Ovary (tissue), 9 donors: ENCODE results near the gene KCNAB3. TPM values are rescaled to one million over a fixed set of nuclear protein-coding genes. Genes with fewer than 3 reads are reported as not detected.

ENCODE experiments used
- DNase-seq, 5 donors: peaks; one replicate each; pipeline ENCODE4 v3.0.0-alpha.2; 2019 to 2020
- H3K27ac ChIP-seq, 2 donors: fragments of 200-600 bp; one replicate each; pipeline versions ENCODE4 v1.5.1 to v1.8.0; 2019 to 2022
- H3K27me3 ChIP-seq: fragments of 200-600 bp; one replicate; pipeline ENCODE4 v1.8.0; 2022
- H3K36me3 ChIP-seq: fragments of 200-600 bp; sonication (generic); one replicate; pipeline ENCODE4 v1.5.1; 2019
- H3K4me1 ChIP-seq: one replicate; pipeline ENCODE4 v1.8.1; 2013; ENCODE audit warnings: mild to moderate bottlenecking, moderate library complexity; ENCODE audit not compliant: insufficient read depth
- H3K4me3 ChIP-seq: fragments of 200-600 bp; sonication (generic); one replicate; pipeline ENCODE4 v1.5.1; 2017
- H3K9me3 ChIP-seq, 2 donors: fragments of 200-600 bp in 1 of 2; sonication (generic) in 1 of 2; one replicate each; pipeline versions ENCODE4 v1.5.1 to v1.8.1; 2013 to 2019; ENCODE audit warnings: mild to moderate bottlenecking in 1 of 2, moderate library complexity in 1 of 2
- CTCF ChIP-seq, 3 donors: fragments of 450-650 bp in 2 of 3; fragments of 200-600 bp in 1 of 3; IDR thresholded peaks; one replicate each; pipeline versions ENCODE4 v1.5.1 to v1.8.0; 2016 to 2022; ENCODE audit warnings: antibody characterized with exemption in 3 of 3, mild to moderate bottlenecking in 1 of 3
- EP300 ChIP-seq: sonication (generic); formaldehyde crosslinking; IDR thresholded peaks from one replicate; pipeline ENCODE4 v1.6.1; 2017; ENCODE audit warnings: antibody characterized with exemption
- POLR2A ChIP-seq: fragments of 450-650 bp; IDR thresholded peaks from one replicate; pipeline ENCODE4 v1.6.1; 2017; ENCODE audit warnings: antibody characterized with exemption, mild to moderate bottlenecking, moderate library complexity
- WGBS, 3 donors: extraction: QIAGEN DNeasy Blood & Tissue Kit in 1 of 3; methylation state at CpG; one replicate each; pipeline versions ENCODE4 v1.1.5 to v1.1.7; 2013 to 2017; 5-methylcytosine and 5-hydroxymethylcytosine counted together
- intact Hi-C, 4 donors: fragments of 100-400 bp; cut with DNase I; formaldehyde crosslinking; loops; one replicate each; pipeline versions ENCODE4 v1.11.0 to v1.15.1; 2022 to 2023
- polyA plus RNA-seq, 2 donors: library from polyadenylated mRNA; stranded (reverse); fragments of 200-250 nt in 1 of 2; fragments of 350-450 nt in 1 of 2; fragmentation: Illumina TruSeq in 1 of 2; extraction: RNeasy Lipid Tissue Mini Kit (QIAGEN cat#74804) in 1 of 2; gene quantifications; one replicate each; pipeline ENCODE4 v1.2.3, GENCODE V29; 2013 to 2014
- total RNA-seq, 7 donors: library from RNA; depleted of rRNA in 2 of 7; stranded (reverse); fragments of >200 nt in 2 of 7; fragmentation: NEBNext Ultra II Directional in 3 of 7; extraction: Animal tissue kit (Norgen Biotek cat#: 25700) in 3 of 7; gene quantifications; one replicate each; pipeline versions ENCODE4 v1.1.0 to v1.2.4, GENCODE V29; 2016 to 2023
- donor health status: DM: no; HTN: no; CAD: no; lungs with moderate emphysema.
- donor health status: DM: no; HTN: no; CAD: no.
- donor health status: Bipolar disorder and iron deficiency.
- donor health status: DM: yes; HTN: yes; CAD: no.
- donor health status: DM: no; HTN: no; CAD: no.
- donor health status: DM: yes; HTN: yes; CAD: no.

KCNAB3 gene
- total and polyA plus RNA-seq, 9 donors, result 0.48 to 5.9 (median 2.2) TPM

DNA sequence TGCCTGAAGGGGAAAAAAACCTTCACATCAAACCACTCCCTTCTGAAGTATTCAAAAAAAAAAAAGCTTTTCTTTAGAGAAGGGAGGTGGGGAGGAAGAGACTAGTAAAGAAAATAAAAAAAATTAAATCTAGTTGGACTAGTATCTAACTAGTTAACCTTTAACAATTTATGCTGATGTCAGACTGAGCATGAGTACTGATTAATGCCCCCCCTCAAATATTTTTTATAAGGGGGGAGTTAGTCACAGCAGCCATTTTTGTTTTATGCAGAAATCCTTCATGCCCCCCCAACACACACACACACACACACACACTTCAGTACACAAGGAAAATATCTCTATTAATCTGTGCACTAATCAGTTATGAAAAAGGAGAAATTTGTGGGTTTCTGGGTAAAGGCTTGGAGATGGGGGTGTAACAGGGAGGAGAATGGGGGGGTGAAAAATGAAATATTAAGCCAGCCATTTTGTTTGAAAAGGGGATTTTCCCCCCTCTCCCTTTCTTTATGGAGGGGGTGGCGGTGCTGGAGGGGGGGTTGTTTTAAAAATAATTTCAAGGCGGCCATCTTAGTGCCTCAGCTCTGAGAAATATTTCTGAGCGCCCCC is 45.8 kb downstream of the KCNAB3 start:
- Histone ChIP-seq H3K27ac (peak overlapping the region in 1 of 2 donors; percentile 26), H3K4me3 (peak overlapping the region; percentile 75), H3K36me3 (no peaks in the 10 kb centered on the region), H3K27me3 (no peaks in the 10 kb centered on the region), H3K9me3 (no peaks in the 10 kb centered on the region), H3K4me1 (peaks cover 9% of the 10 kb centered on the region)
- no peak for TF ChIP-seq CTCF (IDR thresholded peaks at IDR 0.05)
- TF ChIP-seq EP300, result no peak
- no peak for TF ChIP-seq POLR2A
- intact Hi-C loops, result no loop called here
- DNase-seq, result peak in 1 of 5 donors; percentile 42
- 0 to 9% (median 3%) methylated on average over 3 of the region's 3 CpGs for WGBS, 3 donors

GRCh38 chr17:7882629-7883028 is 47.0 kb downstream of the KCNAB3 start:
- WGBS, 3 donors, result 66 to 90% (median 78%) methylated on average over 3 of the region's 3 CpGs

GRCh38 chr17:7882068-7882467 is 47.6 kb downstream of the KCNAB3 start:
- H3K27ac ChIP-seq, result no peak overlapping the region
- H3K9me3 ChIP-seq, result no peaks in the 10 kb centered on the region
- 72 to 75% (median 74%) methylated on average over 7 of the region's 7 CpGs for WGBS, 3 donors
- no peak overlapping the region for H3K4me3 ChIP-seq
- no peaks in the 10 kb centered on the region for H3K36me3 ChIP-seq
- H3K27me3 ChIP-seq, result no peaks in the 10 kb centered on the region
- intact Hi-C loops, result no loop called here
- DNase-seq, result no peak
- no peaks in the 10 kb centered on the region for H3K4me1 ChIP-seq
- no peak for TF ChIP-seq CTCF (IDR thresholded peaks at IDR 0.05)
- no peak for TF ChIP-seq POLR2A
- TF ChIP-seq EP300, result no peak

More at GRCh38 chr17:7882629-7883028, 47.0 kb downstream of the KCNAB3 start:
- Histone ChIP-seq H3K27ac (peak overlapping the region in 1 of 2 donors; percentile 26), H3K4me3 (no peak overlapping the region), H3K4me1 (no peaks in the 10 kb centered on the region), H3K9me3 (no peaks in the 10 kb centered on the region), H3K36me3 (no peaks in the 10 kb centered on the region), H3K27me3 (no peaks in the 10 kb centered on the region)
- intact Hi-C loops, result no loop called here
- DNase-seq, result no peak
- TF ChIP-seq POLR2A, result no peak
- no peak for TF ChIP-seq EP300
- TF ChIP-seq CTCF (IDR thresholded peaks at IDR 0.05), result no peak

DNA sequence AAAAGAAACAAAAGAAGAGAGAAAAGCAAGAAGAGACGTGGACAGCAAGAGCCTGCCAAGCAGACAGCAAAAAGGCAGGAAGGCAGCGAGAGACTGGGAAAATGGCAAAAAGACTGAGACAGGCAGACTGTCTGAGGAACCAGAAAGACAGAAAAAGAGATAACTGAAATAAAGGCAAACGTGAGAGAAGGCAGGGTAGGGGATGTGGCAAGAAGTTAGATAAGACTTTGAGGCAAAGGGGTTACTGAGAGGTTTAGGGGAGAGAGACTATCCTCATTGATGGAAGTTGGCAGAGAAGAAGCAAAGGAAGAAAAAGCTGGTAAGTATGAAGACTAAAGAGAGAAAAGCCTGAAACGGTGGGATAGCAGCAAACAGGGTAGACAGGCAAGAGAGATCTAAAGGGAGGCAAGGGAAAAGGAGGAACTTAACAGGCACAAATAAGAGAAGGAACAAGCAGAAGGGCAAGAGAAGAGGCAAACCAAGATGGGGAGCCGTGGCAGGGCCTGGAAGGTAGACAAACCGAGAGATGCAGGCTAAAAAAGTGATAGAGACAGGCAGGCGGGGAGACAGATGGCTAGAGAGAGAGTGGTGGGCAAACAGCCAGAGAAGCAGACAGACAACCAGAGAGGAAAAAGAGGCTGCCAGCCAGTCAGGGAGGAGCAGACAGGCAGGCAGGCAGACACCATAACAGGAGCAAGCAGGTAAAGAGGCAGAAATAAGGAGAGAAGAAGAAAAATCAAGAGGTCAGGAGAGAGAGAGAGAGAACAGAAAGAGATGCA is 48.2 kb downstream of the KCNAB3 start:
- 51 to 56% (median 56%) methylated on average over 7 of the region's 7 CpGs for WGBS, 3 donors
- TF ChIP-seq POLR2A, result no peak
- no peak for TF ChIP-seq EP300
- TF ChIP-seq CTCF (IDR thresholded peaks at IDR 0.05), result no peak
- intact Hi-C loops, result no loop called here
- no peak overlapping the region for H3K27ac ChIP-seq
- no peaks in the 10 kb centered on the region for H3K36me3 ChIP-seq
- H3K4me1 ChIP-seq, result no peaks in the 10 kb centered on the region
- no peaks in the 10 kb centered on the region for H3K9me3 ChIP-seq
- H3K4me3 ChIP-seq, result no peak overlapping the region
- DNase-seq, result no peak
- no peaks in the 10 kb centered on the region for H3K27me3 ChIP-seq
